ENCODE measurements around the gene ULK4.
"Not testable (repeated sequence)": the region's sequence is repeated elsewhere in the genome, so short reads cannot be mapped to it uniquely, and the experiment has no call there.

Gene ULK4

GRCh38 chr3:41845826-41846225, 116.1 kb downstream of the ULK4 start:
- DNase-seq (ENCODE audit: low spot score) = no peak
- TF ChIP-seq, protein P1, sequence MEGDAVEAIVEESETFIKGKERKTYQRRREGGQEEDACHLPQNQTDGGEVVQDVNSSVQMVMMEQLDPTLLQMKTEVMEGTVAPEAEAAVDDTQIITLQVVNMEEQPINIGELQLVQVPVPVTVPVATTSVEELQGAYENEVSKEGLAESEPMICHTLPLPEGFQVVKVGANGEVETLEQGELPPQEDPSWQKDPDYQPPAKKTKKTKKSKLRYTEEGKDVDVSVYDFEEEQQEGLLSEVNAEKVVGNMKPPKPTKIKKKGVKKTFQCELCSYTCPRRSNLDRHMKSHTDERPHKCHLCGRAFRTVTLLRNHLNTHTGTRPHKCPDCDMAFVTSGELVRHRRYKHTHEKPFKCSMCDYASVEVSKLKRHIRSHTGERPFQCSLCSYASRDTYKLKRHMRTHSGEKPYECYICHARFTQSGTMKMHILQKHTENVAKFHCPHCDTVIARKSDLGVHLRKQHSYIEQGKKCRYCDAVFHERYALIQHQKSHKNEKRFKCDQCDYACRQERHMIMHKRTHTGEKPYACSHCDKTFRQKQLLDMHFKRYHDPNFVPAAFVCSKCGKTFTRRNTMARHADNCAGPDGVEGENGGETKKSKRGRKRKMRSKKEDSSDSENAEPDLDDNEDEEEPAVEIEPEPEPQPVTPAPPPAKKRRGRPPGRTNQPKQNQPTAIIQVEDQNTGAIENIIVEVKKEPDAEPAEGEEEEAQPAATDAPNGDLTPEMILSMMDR (IDR thresholded peaks at IDR 0.05; ENCODE audit: extremely low read depth, missing control alignments) = no peak

GRCh38 chr3:41844256-41844655, 117.6 kb downstream of the ULK4 start:
- not testable (repeated sequence) for DNase-seq (ENCODE audit: low spot score)

DNA sequence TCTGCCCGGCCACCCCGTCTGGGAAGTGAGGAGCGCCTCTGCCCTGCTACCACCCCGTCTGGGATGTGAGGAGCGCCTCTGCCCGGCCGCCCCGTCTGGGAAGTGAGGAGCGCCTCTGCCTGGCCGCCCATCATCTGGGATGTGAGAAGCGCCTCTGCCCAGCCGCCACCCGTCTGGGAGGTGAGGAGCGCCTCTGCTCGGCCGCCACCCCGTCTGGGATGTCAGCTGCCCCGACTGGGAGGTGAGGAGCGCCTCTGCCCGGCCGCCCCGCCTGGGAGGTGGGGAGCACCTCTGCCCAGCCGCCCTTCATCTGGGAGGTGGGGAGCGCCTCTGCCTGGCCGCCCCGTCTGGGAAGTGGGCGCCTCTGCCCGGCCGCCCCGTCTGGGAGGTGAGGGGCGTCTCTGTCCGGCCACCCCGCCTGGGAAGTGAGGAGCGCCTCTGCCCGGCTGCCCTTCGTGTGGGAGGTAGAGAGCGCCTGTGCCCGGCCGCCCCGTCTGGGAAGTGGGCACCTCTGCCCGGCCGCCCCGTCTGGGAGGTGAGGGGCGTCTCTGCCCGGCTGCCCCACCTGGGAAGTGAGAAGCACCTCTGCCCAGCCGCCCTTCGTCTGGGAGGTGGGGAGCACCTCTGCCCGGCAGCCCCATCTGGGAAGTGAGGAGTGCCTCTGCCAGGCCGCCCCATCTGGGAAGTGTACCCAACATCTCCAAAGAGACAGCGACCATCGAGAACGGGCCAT, 120.8 kb downstream of the ULK4 start:
- DNase-seq (ENCODE audit: low spot score) = not testable (repeated sequence)

DNA sequence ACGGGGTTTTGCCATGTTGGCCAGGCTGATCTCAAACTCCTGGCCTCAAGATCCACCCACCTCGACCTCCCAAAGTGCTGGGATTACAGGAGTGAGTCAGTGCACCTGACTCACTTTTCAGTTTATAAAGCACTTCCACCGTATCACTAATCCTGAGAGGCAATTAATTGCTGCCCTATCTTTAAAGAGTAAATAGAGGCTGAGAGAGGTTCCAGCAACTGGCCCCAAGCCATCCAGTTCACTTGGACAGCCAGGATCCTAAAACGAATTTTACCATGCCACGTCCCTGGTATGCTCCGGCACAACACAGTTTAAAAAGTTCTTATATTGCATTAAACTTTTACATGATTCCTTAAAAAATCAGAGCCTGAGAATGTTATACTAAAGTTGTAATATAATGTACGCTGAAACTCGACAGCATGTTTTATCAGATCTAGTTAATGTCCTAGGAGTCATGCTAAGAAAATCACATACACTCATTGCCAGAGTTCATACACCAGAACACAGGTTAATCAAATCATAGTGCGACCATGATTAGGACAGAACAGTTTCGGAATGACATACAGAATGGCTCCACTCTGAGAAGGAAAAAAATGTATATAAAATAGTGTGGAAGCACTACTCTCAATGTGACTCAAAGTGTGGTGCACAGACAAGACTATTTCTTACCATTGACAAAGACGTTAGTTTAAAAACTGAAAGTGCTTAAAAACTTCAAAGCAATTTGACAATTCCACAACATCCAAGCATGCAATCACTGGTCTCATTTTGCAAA, 125.4 kb downstream of the ULK4 start:
- TF ChIP-seq, protein P1 (IDR thresholded peaks at IDR 0.05; ENCODE audit: extremely low read depth, missing control alignments) = no peak
- peak; percentile 40 for DNase-seq (ENCODE audit: low spot score)

- TF ChIP-seq, protein P1 (IDR thresholded peaks at IDR 0.05; ENCODE audit: extremely low read depth, missing control alignments) = no peak
- DNase-seq (ENCODE audit: low spot score) = no peak
Observed at GRCh38 chr3:41833628-41834027, 128.3 kb downstream of the ULK4 start.

GRCh38 chr3:41819236-41819635, 142.7 kb downstream of the ULK4 start:
- DNase-seq (ENCODE audit: low spot score) = no peak
- TF ChIP-seq, protein P1 (IDR thresholded peaks at IDR 0.05; ENCODE audit: extremely low read depth, missing control alignments) = no peak

GRCh38 chr3:41808618-41809017, 153.3 kb downstream of the ULK4 start:
- TF ChIP-seq, protein P1 (IDR thresholded peaks at IDR 0.05; ENCODE audit: extremely low read depth, missing control alignments) = no peak
- no peak for DNase-seq (ENCODE audit: low spot score)

DNA sequence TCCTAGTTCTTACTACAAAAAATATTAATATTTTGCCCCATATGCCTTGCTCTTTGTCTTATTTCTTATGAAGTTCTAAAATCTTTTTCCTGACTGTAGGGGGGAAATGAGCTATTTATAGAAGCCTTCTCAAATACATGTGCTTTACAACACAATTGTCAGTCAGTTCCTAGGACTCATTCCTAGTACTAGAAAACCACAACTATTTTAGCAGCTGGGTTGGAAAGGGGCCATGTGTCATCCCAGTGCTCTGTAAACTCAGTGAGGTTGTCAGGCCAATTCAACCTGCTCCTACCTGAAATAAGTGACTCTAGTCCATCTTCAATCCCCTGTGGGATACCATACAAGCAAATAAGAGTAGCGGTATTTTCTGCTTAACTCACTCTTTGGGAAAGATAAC, 153.8 kb downstream of the ULK4 start:
- TF ChIP-seq, protein P1 (IDR thresholded peaks at IDR 0.05; ENCODE audit: extremely low read depth, missing control alignments) = no peak
- DNase-seq (ENCODE audit: low spot score) = no peak

Measured in GM20000 (cell line).